AG09319 (cell line): ENCODE measurements around the gene CMTM3.
"Not testable (repeated sequence)": the region's sequence is repeated elsewhere in the genome, so short reads cannot be mapped to it uniquely, and the experiment has no call there.

Source experiments
- DNase-seq: peaks from one replicate; pipeline ENCODE4 v3.0.0-alpha.2; 2010; ENCODE audit warnings: low read depth; ENCODE audit errors: extremely low read depth
- TF ChIP-seq, protein P1 (sequence below): IDR thresholded peaks from 2 replicates; pipeline ENCODE4 v1.5.1; 2011; ENCODE audit warnings: low read depth, mild to moderate bottlenecking, inconsistent platforms, low read length, moderate library complexity

Gene CMTM3

DNA sequence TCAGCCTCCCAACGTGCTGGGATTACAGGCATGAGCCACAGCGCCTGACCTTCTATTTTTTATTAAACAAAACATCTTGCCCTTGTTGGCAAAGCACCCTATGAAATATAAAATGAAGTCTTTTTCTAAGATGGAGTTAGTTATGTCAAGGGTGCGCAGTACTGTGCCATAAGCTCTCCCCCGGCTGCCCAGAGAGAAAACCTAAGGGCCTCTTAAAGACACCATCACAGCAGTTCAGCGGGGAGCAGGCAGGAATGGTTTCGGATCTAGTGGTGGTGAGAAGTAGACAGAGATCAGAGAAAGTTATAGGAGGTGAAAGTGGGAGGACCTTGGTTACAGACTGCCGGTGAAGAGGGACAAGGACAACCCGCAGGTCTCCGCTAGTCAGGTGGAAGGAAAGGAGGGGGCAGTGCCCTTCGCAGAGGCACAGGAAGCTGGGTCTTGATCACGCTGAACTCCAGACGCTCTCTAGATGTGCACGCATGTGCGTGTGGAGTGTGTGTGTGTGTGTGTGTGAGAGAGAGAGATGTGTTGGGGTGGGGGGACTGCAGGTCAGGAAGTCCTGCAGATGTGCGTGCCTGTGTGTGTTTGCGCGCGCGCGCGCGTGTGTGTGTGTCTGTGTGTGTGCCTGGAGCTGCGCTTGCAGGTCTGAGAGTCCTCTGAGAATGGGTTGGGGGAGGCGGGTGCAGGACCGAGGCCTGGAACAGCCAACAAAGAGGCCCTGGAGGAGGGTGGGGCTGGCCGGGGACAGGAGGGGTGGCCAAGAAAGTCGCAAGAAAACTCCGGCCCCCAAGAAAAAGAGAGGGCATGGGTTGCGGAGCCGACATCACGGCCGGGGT, 748 bp upstream of the CMTM3 start:
- TF ChIP-seq, protein P1, sequence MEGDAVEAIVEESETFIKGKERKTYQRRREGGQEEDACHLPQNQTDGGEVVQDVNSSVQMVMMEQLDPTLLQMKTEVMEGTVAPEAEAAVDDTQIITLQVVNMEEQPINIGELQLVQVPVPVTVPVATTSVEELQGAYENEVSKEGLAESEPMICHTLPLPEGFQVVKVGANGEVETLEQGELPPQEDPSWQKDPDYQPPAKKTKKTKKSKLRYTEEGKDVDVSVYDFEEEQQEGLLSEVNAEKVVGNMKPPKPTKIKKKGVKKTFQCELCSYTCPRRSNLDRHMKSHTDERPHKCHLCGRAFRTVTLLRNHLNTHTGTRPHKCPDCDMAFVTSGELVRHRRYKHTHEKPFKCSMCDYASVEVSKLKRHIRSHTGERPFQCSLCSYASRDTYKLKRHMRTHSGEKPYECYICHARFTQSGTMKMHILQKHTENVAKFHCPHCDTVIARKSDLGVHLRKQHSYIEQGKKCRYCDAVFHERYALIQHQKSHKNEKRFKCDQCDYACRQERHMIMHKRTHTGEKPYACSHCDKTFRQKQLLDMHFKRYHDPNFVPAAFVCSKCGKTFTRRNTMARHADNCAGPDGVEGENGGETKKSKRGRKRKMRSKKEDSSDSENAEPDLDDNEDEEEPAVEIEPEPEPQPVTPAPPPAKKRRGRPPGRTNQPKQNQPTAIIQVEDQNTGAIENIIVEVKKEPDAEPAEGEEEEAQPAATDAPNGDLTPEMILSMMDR, result no peak
- no peak for DNase-seq

DNA sequence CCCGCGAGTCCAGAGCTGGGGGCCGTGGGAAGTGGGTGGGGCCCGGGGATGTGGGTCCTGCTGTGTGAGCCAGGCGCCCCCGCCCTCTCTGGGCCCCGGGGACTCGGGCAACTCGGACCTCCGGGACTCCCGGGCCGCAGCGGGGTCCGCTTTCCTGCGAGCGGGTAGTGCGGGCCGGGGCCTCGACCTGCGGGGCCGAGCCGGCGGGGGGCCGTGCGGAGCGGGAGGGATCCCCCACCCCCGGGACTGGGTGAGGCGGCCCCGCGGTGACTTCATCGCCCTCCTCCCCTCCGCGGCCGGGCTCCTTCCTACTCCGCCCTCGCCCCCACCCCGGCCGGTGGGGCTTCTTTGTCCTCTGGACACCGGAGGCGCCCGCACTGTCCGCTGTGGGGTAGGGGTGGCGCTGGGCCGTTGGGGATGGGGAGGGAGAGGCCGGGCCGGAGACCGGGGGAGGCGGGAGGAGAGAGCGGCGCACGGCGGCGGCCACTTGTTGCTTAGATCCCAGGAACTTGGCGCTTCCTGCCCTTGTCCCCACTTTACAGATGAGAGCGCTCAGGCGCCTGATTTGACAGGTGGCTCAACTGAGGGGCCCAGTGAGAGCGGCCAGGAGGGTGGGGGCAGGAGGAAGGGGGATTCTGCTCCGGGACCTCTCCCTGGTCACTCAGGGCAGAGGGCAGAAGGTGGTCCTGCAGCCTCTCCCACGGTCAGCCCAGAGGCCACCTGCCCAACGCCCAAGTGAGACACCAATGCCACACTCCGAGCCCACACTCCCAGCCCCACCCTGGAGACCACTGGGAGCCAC, 874 bp downstream of the CMTM3 start:
- TF ChIP-seq, protein P1, result no peak
- no peak for DNase-seq

DNA sequence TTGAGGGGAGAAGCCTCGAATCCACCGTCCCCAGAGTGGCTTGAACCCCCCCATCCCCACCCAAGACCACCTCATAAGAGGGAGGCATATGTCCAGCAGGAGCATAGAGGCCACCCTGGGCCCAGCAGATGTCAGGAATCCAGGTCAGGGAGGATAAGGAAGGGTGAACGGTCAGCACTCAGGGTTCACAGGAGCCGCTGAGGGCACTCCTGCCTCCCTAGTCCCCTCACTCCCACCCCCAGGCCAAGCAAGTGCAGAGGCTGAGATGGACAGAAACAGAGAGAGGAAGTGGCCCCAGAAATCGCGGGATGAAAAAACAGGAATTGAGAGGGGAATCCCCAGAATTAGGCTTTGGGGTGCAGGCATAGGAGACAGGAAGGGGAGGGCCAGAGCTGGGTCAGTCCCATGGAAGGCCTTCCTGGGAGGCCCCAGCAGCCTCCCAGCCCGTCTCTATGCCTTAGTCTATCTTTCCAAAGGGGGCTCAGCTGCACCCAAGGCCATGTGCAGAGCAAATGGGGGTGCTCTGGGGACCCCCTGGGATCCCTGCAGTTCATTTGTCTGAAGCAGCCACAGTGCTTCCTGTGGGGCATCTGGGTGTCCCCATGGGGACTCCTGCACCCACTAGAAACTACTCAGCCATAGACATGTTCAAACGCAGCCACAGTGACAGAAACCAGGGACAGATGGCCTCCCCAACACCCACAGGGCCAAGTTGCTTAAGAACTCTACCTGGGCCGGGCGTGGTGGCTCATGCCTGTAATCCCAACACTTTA, 1.7 kb downstream of the CMTM3 start:
- TF ChIP-seq, protein P1, result no peak
- DNase-seq, result no peak

DNA sequence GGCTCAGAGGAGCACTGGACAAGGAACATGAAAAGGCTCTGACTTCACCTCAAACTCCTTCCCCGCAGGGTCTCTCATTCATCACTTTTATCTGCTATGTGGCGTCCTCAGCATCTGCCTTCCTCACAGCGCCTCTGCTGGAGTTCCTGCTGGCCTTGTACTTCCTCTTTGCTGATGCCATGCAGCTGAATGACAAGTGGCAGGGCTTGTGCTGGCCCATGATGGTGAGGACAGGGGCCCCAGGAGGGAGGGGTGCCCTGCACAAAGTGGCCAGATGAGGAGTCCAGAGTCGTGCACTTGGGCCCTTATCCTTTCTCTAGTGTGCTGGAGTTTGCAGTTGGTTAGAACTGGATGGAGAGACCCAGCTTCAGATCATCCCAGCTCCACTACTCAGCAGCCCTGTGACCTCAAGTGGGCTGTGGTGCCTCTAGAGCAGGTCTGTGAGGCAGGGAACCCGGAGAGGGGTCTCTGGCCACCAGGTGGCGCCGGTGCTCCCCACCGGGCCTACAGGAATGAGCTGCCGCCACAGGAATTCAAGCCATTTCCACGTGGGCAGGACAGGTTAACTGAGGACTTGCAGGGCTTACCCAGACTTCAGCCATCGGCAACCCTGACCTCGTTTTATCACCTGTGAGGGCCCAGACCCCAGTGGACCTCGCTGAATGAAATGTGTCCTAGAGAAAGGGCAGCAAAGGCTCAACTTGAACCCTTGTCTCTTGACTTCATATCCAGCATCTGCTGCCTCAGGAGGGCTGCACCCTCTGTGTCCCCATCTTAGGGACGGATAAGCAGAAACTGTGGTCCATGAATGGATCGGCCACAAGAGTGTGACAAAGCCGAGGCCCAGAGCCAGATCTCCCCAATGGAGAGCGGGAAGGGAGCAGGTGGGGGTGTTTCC, 4.0 kb downstream of the CMTM3 start:
- peak; percentile 52 for DNase-seq
- TF ChIP-seq, protein P1, result peak; percentile 95

DNA sequence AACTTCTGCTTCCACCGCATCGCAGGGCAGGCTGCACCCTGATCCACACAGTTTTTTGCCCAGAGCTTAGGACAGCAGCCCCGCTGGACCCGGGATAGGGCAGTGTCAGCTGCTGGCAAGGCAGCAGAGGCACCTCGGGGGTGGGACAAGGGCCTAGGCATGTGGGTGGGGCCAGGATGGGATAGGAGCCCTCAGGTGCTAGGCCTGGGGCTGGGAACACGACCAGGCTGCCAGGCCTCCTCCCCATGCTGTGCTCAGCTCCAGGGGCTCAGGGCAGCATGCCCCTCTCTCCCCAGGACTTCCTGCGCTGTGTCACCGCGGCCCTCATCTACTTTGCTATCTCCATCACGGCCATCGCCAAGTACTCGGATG, 4.6 kb downstream of the CMTM3 start:
- DNase-seq, result no peak
- TF ChIP-seq, protein P1, result no peak

DNA sequence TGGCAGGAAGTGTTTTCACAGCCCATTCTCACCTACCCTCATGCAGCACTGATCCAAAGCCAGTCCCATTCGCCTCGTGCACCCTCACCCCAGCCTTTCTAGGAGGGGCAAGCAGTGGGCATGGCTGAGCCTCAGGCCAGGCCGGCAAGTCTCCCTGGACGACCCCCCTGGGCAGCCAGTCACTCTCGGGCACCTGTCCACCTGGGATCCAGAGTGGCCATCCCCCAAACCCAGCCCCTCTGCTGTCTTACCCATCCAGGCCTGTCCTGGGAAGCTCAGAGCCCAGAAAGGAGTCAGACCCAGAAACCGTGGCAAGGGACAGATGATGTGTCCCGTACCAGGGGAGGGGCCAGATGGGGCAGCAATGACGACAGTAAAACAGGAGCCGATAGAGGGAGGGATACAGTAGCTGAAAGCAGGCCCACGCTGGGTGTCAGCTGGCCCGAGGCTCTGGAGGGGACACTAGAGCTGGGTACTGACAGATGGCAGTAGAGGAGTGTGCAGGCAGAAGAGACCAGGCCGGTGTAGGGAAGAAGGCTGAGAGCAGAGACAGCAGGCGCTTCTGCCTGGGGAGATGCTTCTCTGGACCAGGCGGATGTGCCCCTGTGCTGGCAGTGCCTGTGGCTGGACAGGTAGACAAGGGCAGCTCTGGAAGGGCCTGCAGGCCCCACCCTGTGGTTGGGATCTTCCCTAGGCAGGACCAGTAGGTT, 5.8 kb downstream of the CMTM3 start:
- TF ChIP-seq, protein P1, result no peak
- no peak for DNase-seq

DNA sequence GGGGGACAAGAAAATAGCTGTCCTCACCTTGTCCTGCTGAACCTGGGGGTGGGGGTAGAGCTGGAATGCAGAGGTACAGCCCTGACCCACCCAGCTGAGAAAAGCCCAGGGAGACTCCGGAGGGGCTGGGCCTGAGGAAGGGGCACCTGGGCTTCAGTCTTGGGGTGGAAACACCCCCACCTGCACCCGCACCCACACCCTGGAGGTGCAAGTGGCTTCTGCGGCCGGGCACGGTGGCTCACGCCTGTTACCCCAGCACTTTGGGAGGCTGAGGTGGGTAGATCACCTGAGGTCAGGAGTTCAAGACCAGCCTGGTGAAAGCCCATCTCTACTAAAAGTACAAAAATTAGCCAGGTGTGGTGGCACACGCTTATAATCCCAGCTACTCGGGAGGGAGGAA, 7.4 kb downstream of the CMTM3 start:
- not testable (repeated sequence) for DNase-seq
